GM19240 (cell line): ENCODE measurements around the gene DNAL1.

Experiments
- DNase-seq: peaks from one replicate; pipeline ENCODE4 v3.0.0; 2011; ENCODE audit warnings: low spot score; ENCODE audit not compliant: insufficient read length

DNAL1 gene

DNA sequence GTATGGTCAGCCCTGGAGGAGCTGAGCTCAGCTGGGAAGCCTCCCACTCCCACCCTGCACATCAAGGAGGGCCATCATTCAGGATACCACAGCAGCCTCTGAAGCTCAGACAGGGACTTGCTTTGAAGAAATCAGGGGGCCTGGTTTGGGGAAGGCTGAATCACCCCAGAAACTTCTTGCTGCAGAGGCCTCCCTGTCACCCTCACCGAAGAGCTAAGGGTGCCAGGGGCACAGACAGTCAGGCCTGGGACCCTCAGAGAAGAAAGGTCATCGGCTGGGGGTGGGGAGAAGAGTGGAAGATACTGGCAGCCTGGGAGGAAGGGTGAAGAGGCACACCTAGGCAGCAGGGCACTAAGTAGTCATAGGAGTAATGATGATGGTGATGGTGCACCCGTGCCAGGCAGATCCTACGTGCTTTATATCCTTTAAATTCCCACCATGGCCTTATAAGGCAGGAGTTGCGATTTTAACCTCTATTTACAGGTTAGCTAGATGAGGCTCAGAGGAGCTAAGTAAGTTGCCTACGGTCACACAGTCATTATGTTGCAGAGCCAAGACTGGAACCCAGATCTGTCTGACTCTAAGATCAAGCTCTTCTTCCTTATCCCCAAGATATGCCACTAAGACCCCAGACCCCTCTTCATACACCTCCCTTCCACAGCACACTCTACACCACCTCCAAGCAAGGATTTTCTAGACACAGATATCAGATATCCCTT is 97.9 kb downstream of the DNAL1 start:
- no peak for DNase-seq

DNA sequence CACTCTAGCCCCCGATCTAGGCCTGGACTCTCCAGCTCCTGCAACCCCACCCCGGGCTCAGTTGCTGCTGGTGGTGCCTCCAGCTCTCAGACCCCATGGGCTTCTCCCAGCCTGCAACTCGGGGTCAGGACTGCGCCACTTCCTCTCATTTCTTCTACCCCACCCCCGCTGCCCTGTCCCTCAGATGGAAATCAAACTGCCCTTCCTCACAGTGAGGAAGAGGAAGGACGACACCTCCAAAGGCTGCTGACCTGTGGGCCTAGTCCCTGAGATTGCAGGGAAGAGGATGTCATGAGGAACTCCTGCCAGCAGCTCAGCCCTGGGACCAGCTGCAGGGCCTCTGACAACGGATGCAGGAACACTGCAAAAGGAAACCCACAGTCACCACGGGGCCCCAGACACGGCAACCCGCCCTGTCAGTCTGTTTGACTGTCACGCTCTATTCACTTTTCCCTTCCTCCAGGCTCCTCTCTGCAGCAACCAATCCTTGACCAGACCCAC is 98.7 kb downstream of the DNAL1 start:
- peak; percentile 61 for DNase-seq

DNA sequence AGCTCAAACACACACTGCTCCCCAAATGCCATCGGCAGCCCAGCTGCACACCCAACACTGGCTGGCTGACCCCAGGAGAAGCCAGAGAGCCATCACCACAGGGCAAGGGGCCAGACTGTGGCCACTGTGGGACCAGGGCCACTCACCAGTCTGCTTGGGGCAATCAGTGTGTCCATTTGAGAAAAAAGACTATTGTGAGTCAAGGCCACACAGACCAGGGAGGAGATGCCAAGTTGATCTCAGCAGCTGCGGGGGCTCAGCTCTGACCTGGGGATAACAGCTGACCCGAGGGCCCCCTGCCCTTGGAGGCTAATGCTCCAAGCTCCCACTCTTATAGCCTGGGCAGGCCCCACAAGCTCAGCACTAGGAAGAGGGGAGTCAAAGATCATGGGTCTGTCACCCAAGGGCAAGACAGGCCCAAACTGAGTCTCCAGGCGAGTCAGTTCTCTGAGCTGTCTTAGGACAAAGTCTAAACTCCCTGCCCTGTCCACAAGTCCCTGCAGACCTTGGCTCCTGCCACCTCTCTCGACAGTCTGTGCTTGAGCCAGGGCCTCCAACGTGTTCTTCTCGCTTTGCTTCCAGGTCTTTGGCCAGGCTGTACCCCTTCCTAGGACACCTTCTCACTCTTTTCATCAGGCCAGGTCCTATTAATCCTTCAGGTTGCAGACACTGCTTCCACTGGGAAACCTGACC is 99.5 kb downstream of the DNAL1 start:
- no peak for DNase-seq

DNA sequence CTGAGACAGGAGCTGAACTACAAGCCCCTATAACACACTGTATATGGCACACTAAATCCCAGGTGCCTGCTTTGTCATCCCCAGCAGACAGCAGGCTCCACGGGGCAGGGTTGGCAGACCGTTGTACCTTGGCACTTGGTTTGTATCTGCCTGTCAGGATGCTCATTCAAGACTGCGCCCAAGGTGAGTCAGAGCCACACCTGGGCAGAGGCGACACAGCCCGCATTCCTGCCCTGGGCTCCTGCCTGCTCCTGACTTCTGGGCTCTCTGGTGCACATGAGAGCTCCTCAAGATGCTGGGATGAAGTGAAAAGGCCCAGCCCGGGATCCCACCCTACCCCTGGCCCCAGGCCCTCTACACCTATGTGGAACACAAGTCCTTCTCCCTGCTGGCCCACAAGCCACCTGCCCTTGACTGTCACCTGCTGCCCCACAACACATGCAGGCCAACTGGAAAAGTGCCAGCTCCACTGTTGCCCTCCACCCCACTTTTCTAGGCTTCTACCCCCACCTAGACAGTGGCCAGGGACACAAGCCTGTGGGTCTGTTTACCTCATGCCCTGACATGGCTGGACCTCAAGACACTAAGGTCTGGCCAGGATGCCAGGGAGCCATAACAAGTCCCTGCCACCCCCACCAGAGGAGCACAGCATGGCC is 100.2 kb downstream of the DNAL1 start:
- DNase-seq: no peak

DNA sequence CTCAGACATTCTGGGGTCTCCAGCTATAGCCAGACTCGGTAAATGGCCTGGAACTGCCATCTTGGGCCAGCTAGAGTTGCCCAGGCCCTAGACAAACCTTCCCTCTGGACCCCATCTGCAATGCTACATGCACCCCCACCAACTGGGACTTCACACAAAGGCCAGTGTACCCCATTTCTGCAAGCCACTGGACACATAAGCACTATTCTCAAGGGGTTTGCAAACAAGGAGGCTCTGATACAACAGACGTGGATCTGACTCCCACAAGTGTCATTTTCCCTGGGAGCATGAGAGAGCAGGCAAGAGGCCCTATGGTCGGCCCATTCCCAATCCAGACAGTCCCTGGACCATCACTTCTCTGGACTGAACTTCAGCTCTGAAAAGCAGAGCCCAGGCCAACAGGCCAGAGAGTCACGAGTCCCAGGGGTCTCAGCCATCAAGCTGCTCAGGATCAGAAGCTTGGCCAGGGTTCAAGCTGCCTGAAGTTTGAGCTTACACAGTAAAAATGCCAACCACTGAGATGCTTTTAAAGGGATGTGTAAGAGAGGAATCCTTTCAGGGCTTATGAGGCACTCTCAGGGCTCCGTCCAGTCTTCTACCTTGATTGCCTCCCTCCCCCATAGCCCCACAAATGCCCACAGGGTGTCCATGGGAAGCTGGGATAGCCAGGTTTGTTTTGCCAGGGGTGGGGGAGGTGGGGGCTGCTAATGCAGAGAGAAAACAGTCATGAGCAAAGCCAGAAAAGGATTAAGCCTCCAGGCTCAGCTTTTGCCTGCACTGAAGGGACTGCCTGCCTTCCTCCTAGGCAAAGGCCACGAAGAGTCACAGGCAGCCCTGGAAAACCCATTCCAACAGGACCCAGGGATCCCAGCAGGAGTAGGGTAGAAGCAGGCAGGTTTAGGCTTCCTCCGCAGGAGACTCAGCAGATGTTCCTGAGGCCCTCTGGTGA is 101.1 kb downstream of the DNAL1 start:
- DNase-seq: no peak

DNA sequence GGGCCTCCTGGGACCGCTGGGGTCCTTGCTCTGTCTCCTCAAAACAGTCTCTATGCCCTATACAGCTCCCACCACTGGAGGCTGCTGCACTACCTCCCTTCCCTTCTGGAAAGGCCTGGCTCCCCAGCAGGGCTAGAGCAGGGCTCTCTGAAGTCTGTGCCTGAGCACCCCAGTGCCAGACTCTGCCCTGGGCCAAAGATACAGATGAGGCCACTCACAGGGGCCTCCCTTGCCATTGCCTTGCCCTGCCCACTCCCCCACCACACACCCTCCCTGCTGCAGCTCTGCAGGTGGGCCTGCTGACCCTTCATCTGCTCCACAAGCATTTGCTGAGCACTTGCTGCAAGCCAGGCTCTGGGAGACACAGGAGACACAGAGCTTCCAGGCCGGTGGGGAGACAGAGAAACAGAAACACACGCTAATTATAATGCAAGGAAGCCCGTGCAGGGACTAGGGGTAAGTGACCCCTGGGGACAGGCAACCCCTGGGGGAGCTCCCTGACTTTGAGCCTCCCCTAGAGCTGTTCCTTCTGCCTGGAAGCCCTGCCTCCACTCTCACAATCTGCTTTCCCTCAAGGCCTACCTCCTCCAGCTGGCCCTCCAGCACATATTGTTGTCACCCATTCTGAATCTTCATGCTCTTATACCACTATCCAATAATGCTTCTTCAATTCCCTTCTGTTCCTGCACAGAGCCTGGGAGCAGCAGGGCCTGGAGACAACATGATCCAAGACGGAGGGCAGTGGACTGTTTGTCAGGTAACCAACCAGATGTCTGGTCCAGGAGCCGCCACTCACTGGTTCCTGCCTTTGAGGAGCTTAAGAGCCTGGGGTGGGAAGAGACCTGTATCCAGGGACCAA is 102.0 kb downstream of the DNAL1 start:
- no peak for DNase-seq

DNA sequence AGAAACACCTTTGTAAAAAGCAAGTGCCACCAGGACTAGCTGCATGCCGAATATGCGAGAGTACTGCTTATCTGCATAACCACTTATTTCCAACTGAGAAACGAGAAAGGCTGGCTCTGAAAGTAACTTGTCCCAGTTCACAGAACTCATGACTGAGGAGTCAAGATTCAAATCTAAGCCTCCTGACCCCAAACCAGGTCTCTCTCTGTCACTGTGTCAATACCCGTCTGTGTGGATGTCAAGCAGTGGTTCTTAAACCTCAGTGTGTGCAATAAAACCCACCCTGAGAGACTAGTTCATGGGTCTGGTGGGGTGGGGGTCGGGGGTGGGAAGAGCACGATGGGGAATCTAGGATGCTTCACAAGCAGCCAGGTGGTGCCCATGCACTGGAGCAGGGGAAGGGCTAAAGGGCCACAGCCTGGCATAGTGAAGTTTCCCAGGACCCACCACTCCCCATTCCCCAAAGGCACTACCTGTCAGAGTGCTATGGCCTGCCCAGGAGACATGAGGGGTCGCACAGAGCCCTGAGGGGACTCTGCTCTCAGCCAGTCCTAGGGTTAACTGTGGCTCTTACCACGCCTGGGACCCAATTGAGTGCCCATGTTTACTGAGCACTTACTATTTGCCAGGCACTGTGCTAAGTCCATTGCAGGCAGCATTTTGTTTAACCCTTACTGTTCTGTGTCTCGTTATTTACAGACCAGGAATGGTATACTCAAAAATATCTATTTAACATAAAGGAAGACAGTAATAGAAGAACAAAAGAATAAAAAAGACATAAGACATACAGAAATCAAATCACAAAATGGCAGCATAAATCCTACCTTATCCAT is 102.8 kb downstream of the DNAL1 start:
- no peak for DNase-seq

DNA sequence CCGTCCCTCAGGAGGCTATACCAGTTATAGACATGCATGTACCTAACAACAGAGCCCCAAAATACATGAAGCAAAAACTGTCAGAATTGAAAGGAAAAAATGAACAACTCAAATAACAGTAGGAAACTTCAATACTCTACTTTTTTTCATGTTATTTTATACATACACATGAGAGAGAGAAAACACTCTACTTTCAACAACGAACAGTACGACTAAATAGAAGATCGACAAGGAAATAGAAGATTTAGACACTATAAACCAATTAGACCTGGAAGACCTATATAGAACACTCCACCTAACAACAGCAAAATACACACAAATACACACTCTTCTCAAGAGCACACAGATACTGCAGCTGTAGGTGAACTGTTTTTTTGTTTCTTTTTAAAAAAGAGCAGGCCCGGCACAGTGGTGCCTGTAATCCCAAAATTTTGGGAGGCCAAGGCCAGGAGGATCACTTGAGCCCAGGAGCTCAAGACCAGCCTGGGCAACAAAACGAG is 104.1 kb downstream of the DNAL1 start:
- no peak for DNase-seq

DNA sequence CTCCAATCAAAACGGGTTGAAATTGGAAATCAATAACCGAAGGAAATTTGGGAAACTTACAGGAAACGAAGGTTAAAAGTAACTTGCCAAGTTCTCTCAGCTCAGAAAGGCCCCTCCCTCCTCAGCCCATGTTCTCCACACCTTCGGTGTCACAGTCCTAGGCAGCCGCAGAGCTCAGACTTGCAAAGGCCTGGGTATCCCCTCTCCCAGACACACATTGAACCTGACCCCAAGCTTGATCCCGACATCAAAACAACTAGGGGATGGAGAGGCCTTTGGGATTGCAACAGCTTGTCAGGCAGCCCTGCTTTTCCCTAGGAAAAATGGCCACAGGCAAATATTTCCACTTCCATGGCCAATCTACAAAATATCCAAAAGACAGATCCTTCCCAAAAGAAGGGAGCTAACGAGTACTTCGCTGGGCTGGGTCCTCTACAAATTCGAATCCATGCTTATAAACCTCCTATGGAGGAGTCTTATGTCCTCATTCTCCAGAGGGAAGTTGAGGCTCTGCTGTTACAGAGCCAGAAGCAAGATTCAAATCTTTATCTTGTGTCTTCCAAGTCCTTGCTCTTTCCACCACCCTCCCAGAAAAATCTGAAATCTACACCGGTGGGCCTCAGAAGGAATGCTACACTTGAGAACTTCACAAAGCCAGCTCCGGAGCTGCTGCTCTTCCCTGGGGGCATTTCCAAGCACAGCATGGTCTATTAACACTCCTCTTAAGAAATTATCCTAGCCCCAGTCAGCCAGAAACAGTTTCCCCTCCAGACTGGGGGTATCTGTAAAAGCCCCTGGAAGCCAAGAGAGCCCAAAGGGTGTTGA is 105.1 kb downstream of the DNAL1 start:
- DNase-seq: no peak

DNA sequence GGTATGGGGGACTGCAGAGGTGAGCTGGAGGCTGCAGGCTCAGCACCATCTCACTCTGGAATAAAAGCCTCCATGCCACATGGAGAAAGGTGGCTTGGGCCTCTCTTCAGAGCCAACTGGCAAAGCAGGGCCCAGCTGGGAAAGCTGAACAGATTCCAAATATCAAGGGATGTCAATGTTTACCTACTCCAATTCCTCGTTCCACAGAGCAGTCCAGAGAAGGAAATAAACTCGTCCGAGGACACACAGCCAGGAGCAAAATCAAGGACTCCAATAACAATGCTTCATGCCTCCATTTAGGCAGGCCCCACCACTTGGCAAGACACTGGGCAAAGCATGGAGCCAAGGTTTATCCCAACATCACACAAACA is 105.7 kb downstream of the DNAL1 start:
- no peak for DNase-seq

DNA sequence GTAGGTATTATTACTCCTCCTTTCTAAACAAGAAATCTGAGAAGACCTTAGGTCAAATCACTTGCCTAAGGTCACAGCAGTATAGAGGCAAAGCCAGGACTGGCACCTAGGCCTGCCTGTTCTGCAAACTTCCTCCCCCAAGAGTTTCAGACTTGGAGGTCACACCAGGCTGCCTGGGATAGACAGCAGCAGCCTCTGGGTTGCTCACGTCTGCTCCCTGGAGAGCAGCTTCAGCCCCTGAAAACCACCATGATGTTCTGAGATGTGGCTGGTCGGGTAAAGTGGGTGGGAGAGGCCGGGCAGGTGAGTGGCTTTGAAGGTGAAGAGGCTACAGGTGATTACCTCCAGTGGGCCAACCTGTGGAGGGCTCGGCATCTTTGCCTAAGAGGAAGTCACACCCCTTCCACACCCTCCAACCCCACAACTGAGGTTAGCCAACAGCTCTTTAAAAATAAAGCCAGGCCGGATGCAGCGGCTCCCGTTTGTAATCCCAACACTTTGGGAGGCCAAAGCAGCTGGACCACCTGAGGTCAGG is 106.4 kb downstream of the DNAL1 start:
- no peak for DNase-seq

DNA sequence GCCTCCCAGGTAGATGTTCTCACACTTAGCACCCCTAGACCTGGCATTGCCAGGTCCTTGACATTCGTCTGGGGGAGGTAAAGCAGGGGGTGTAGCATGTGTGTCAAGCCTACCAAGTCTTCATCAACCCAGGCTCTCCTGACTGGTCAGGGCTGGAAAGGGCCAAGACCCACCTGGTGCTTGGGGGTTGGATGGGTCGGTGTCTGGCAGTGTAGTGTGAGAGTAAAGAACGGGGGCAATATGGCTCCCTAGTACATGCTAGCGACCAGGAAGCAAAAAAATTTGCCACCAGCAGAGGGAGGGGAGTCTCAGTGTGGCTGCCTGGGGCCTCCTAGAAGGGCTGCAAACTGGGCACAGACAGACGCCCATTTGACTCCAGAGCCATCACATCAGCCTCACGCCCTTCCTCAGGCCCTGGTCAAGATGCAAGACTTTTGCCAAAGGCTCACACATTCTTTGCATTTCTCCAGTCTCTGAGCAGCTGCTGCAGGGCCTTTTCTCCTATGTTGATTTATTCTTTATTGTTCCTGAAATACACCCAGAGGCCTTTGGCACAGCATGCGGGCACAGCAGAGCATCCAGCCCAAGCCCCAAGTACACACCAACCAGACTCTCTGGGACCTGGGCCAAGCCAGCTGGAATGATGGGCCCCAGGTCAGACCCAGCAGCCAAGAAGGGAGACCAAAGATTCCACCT is 107.7 kb downstream of the DNAL1 start:
- DNase-seq: no peak
